Measurements from ENCODE around the gene HNRNPUL2.
A peak's percentile ranks its signal among the peaks of the same experiment; 100 is the strongest.

Gene HNRNPUL2

GRCh38 chr11:62716206-62716605 is 11.1 kb downstream of the HNRNPUL2 start:
- Histone ChIP-seq H3K27ac (ENCODE audit: low read depth, low read length, poor library complexity, severe bottlenecking) (no peak overlapping the region), H3F3A (ENCODE audit: insufficient read depth, low read length) (0 out of 2 replicates have a peak, but pooled peaks cover 12% of the 10 kb centered on the region), H3K9me2 (ENCODE audit: low read depth, low read length) (no peaks in the 10 kb centered on the region), H2AFZ (ENCODE audit: low read length) (no peak overlapping the region), H3K4me3 (ENCODE audit: low read depth, low read length, poor library complexity, severe bottlenecking) (no peak overlapping the region), H3K36me3 (ENCODE audit: insufficient read depth, low read length) (peaks cover 95% of the 10 kb centered on the region), H3K4me1 (ENCODE audit: insufficient read depth, low read length, severe bottlenecking) (peaks cover 4% of the 10 kb centered on the region), H3K79me2 (ENCODE audit: insufficient read depth, low read length) (no peaks in the 10 kb centered on the region), H3K27me3 (ENCODE audit: insufficient read depth, low read length) (no peaks in the 10 kb centered on the region), H3K9me3 (ENCODE audit: low read length) (no peaks in the 10 kb centered on the region), H3K4me2 (ENCODE audit: low read length) (no peak overlapping the region), H4K20me1 (ENCODE audit: insufficient read depth, low read length) (no peaks in the 10 kb centered on the region), H3K9ac (ENCODE audit: low read length) (no peak overlapping the region)
- TF ChIP-seq EZH2 (IDR thresholded peaks at IDR 0.05; ENCODE audit: borderline replicate concordance, low read length) (no peak), CTCF (IDR thresholded peaks at IDR 0.05; ENCODE audit: low read length) (no peak)

- H3K79me2 ChIP-seq (ENCODE audit: insufficient read depth, low read length), result no peaks in the 10 kb centered on the region
- TF ChIP-seq CTCF (IDR thresholded peaks at IDR 0.05; ENCODE audit: low read length), result no peak
- no peak for TF ChIP-seq EZH2 (IDR thresholded peaks at IDR 0.05; ENCODE audit: borderline replicate concordance, low read length)
- no peaks in the 10 kb centered on the region for H4K20me1 ChIP-seq (ENCODE audit: insufficient read depth, low read length)
- H3K4me2 ChIP-seq (ENCODE audit: low read length), result no peak overlapping the region
- peaks cover 5% of the 10 kb centered on the region for H3K4me1 ChIP-seq (ENCODE audit: insufficient read depth, low read length, severe bottlenecking)
- no peaks in the 10 kb centered on the region for H3K27me3 ChIP-seq (ENCODE audit: insufficient read depth, low read length)
- no peak overlapping the region for H3K4me3 ChIP-seq (ENCODE audit: low read depth, low read length, poor library complexity, severe bottlenecking)
- H3K27ac ChIP-seq (ENCODE audit: low read depth, low read length, poor library complexity, severe bottlenecking), result no peak overlapping the region
- H3K9me3 ChIP-seq (ENCODE audit: low read length), result no peaks in the 10 kb centered on the region
- H3K9me2 ChIP-seq (ENCODE audit: low read depth, low read length), result no peaks in the 10 kb centered on the region
- H3K9ac ChIP-seq (ENCODE audit: low read length), result no peak overlapping the region
- H2AFZ ChIP-seq (ENCODE audit: low read length), result no peak overlapping the region
- peaks cover 12% of the 10 kb centered on the region; the same call in 1 of the 2 replicates for H3F3A ChIP-seq (ENCODE audit: insufficient read depth, low read length)
- peaks cover 94% of the 10 kb centered on the region for H3K36me3 ChIP-seq (ENCODE audit: insufficient read depth, low read length)
These were observed 11.8 kb downstream of the HNRNPUL2 start for GRCh38 chr11:62715150-62716130.

GRCh38 chr11:62713343-62713742 is 13.9 kb downstream of the HNRNPUL2 start:
- Histone ChIP-seq H3F3A (ENCODE audit: insufficient read depth, low read length) (peaks cover 12% of the 10 kb centered on the region; the same call in 1 of the 2 replicates), H3K9me3 (ENCODE audit: low read length) (no peaks in the 10 kb centered on the region), H3K4me3 (ENCODE audit: low read depth, low read length, poor library complexity, severe bottlenecking) (no peak overlapping the region), H3K4me1 (ENCODE audit: insufficient read depth, low read length, severe bottlenecking) (peaks cover 25% of the 10 kb centered on the region), H2AFZ (ENCODE audit: low read length) (no peak overlapping the region), H4K20me1 (ENCODE audit: insufficient read depth, low read length) (no peaks in the 10 kb centered on the region), H3K79me2 (ENCODE audit: insufficient read depth, low read length) (no peaks in the 10 kb centered on the region), H3K9me2 (ENCODE audit: low read depth, low read length) (no peaks in the 10 kb centered on the region), H3K9ac (ENCODE audit: low read length) (no peak overlapping the region), H3K27me3 (ENCODE audit: insufficient read depth, low read length) (no peaks in the 10 kb centered on the region), H3K4me2 (ENCODE audit: low read length) (no peak overlapping the region), H3K36me3 (ENCODE audit: insufficient read depth, low read length) (peaks cover 81% of the 10 kb centered on the region), H3K27ac (ENCODE audit: low read depth, low read length, poor library complexity, severe bottlenecking) (peak overlapping the region; percentile 45)
- TF ChIP-seq CTCF (IDR thresholded peaks at IDR 0.05; ENCODE audit: low read length), result no peak
- TF ChIP-seq EZH2 (IDR thresholded peaks at IDR 0.05; ENCODE audit: borderline replicate concordance, low read length), result no peak

All from OCI-LY1 (cell line).